HG02981 (cell line): ENCODE results near the gene TLN1.

Experiments
- ATAC-seq: cut with Tn5 transposase; IDR thresholded peaks from one replicate; pipeline ENCODE4 v1.9.1; 2021; ENCODE audit warnings: mild to moderate bottlenecking, moderate library complexity; ENCODE audit not compliant: unreplicated experiment

The TLN1 gene

DNA sequence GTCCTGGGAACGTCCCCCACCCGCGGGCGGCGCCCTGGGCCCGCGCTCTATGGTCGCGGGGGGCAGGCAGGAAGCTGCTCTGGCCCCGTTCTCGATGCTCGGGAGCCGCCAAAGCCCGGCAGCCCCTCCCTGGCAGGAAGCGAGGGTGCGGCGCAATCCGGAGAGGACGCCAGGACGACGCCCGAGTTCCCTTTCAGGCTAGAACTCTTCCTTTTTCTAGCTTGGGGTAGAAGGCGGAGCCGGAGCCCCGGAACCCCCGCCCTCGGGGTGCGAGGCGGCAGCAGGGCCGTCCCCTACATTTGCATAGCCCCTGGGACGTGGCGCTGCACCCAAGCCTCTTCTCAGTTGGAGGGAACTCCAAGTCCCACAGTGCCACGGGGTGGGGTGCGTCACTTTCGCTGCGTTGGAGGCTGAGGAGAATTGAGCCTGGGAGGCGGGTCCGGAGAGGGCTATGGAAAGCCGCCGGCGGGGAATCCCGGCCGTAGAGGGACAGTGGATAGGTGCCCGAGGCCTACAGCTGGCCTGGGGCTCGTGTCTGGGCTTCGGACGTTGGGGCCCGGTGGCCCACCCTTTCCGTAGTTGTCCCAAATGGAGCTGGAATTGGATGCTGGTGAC is at the start of gene TLN1, which contains the start of gene CREB3:
Gene TLN1 (minus strand): TSS at position 11 of the 615 bp plus-strand sequence. CDS start 6,501 bp downstream, outside the sequence.
Gene CREB3 (plus strand): TSS at position 482 of the 615 bp plus-strand sequence. CDS start 107 bp downstream, at position 589.
- peak; percentile 76 for ATAC-seq

GRCh38 chr9:35781066-35781465 is 49.1 kb upstream of the TLN1 start:
- no peak for ATAC-seq

GRCh38 chr9:35778496-35778895 is 46.5 kb upstream of the TLN1 start:
- no peak for ATAC-seq

DNA sequence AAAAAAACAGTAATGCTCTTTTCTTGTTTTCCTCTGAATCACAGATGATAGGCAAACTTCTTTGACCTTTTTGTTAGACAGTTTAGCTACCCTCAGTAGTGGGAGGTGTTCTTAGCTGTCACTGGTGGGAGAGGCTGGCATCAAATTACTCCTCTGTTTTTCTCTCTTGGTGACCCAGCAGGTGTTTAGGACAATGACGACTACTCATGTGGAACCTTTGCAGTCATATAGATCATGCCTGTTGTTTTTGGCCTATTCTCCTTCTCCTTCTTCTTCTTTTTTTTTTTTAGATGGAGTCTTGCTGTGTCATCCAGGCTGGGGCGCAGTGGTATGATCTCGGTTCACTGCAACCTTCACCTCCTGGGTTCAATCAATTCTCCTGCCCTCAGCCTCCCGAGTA is 44.0 kb upstream of the TLN1 start:
- peak; percentile 61 for ATAC-seq

DNA sequence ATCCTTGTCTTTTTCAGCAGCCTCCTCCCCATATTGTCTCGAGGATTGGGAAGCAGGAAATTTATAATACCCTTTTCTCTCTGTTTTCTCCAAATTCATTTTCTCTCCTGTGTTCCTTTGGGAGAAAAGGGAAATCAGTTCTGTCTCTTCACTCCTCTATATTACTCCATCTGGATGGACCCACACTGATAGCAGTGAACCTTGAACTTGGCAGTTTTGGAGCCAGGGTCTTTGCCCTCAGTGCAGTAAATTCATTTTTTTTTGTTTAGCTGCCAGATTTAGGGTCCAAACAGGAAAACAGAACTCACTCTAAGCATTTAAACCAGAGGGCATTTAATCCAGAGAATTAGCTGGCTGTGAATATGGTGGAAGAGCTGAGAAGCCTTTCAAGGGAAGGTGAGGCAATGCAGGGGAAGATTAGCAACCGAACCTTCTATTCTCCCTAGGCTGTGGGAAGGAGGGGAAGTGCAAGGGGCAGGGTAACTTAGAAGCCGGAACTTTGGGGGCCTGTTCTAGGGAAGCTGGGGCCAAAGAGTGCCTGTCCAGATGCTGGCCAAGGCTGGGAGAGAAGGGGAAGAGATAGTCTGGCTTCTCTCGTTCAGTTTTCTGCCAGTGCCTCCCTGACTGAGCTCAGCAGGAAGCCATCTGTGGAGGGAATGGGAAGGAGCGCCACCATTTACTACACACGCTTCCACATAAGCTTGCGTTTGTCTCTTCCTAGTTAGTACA is 43.1 kb upstream of the TLN1 start:
- no peak for ATAC-seq

GRCh38 chr9:35771943-35772342 is 39.9 kb upstream of the TLN1 start:
- ATAC-seq: no peak

DNA sequence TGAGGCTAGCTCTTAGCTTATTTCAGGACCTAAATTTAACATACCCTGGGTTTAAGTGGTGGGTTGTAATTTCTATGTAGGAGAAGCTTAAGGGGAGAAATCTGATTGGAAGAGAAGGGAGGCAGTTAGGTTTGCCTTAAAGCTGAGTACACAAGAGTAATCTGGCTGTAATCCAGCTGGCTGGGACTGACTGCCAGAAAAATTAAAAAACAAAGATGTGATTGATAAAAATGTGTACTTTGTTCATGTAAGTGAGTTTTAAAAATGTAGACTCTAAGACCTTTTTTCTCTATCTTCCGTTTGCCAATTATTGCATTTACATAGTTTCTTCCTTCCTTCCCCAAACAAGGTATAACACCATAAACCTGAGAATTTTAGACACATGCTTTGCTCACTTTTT is 39.5 kb upstream of the TLN1 start:
- no peak for ATAC-seq

DNA sequence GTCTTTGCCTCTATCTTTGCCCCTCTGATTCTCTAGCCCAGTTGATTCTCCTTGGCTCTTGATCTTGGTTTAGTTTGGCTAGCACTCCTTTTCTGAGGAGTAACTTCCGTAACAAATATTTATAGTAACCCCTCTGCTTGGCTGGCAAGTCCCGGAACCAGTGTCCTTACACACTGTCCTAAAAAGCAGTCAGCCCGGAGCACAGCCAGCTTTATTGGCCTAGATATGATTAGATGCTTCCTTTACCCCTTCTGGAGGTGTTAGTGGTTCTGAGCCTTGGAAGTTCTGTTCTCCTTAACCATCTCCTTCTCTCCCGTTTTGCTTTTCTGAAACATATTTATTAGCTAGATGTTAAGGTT is 39.1 kb upstream of the TLN1 start:
- ATAC-seq: no peak

DNA sequence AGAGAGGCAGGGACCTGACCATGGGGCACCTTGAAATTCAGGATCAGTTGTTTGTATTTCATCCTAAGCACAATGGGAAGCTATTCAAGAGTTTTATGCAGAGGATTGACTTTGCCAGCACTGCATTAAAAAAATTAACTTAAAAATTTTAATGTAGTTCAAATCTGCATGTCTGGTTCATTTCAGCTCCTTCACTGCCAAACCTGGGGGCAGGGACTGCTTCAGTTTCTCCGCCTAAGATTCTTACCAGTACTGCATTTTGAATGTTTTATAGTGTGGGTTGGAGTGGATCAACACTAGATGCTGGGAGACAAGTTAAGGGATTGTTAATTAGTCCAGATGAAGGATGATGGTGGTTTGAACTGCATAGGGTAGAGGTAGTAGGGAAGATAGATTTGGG is 37.8 kb upstream of the TLN1 start:
- ATAC-seq: no peak

DNA sequence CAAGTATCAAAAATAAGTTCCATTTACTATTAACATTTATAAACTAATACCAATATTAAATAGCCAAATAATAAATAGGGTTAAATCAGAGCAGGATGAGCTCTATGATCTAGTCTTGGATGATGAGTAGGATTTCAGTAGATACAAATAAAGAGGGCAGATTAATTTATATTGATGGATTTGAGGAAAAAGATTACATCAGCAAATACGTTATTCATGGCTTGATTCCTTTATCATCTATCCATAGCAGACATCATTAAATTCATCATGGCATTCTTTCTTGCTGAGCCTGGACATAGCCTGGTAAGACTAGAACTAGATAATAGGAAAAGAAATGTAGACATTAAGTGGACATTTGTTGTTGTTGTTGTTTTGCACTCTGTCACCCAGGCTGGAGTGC is 35.5 kb upstream of the TLN1 start:
- ATAC-seq: no peak

- no peak for ATAC-seq
Observed at GRCh38 chr9:35766997-35767396, 35.0 kb upstream of the TLN1 start.

DNA sequence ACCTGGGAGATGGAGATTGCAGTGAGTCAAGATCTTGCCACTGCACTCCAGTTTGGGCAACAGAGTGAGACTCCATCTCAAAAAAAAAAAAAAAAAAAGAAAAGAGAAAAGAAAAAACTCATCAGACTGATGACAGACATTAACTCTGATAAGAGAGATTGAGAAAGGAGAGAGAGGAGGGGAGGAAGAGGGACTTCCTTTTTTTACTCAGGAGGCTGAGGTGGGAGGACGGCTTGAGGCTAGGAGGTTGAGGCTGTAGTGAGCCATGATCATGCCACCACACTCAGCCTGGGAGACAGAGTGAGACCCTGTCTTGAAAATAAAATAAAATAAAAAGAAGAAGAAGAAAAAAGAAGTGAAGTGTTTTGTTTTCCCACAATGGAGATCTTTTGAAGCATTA is 31.8 kb upstream of the TLN1 start:
- no peak for ATAC-seq

GRCh38 chr9:35763181-35763580 is 31.2 kb upstream of the TLN1 start:
- ATAC-seq: no peak

DNA sequence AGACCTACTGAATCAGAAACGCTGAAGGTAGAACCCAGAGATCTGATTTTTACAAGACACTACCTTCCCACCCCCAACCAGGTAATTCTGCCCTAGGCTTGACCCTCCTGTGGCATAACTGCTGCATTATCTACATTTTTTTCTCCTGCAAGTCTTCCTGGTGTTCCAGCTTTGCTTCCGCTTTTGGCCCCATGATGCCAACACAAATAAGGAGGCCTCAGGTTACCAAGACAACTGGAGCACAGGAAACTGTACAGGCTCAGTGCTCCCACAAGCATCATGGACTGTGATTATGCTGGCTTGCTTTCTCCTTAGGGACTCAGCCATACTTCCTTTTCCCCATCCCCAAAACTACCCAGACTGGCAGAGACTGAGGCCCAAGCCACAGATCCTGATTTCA is 28.7 kb upstream of the TLN1 start:
- ATAC-seq: no peak

GRCh38 chr9:35759795-35760194 is 27.8 kb upstream of the TLN1 start:
- no peak for ATAC-seq

GRCh38 chr9:35758475-35759050 is 26.6 kb upstream of the TLN1 start:
- no peak for ATAC-seq

DNA sequence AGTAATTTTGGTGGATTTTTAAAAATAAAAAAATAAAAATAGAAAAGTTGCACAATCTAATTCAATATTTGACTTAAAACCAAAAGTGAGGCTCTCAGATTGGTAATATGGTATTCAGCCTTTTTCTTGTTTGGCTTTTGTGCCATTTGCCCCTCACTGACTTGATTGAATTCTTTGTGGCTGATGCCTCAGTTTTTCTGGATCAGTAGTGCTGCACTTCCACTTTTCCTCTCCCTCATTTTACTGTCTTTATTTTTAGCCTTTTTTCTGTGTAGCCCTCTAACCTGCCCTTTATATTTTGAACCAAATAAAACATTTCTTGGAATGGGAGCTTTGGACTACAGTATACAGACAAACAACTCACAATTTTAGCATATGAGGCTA is 25.9 kb upstream of the TLN1 start:
- no peak for ATAC-seq

DNA sequence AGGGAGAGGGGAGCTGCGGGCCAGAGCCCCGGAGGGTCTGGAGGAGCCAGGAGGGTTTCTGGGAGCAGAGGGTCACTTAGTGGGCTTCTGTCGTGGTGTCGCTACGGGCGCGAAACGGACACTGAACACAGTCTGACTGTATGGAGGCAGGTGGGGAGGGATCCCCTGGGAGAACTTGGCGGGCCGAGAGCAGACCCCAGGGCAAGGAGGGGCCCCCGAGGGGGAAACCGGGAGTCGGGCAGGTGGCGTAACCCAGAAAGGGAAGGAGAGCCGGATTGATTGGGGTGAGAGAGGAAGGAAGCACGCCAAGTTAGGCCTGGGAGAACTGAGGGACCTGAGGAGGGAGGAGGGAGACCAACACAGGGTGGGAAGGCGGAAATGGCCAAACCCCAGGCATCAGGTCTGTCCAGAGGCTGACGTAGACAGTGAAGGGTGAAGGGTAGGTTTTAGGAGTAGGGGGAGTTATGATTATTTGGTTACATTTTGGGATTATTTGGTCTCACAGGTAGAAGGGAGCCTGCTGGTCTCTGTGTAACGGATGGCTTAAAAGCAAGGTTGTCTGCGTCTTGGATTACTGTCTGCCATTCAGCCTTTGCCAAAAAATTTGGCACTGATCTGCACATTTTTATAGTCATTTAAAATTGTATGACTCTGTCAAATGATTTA is 25.4 kb upstream of the TLN1 start:
- peak; percentile 30 for ATAC-seq

- peak; percentile 50 for ATAC-seq
Observed at GRCh38 chr9:35756275-35757225, 24.6 kb upstream of the TLN1 start.

DNA sequence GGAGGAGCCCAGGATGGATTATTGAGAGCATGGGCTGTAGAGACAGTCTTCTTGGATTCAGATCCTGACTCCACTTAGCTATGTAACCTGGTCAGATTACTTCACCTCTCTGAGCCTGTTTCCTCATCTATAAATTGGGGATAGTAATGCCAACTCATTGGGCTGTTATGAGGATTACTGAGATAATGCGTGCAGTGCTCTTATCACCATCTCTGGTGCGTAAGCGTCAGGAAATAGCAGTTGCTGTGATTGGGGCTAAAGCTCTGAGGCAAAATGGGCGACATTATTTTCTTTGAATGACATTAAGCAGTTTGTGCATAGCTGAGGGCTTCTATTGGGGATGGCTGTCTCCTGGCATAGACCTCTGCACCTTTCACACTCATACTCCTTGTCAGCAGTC is 23.1 kb upstream of the TLN1 start:
- ATAC-seq: no peak

- ATAC-seq: no peak
Observed at GRCh38 chr9:35754264-35754663, 22.3 kb upstream of the TLN1 start, which contains the start of gene MSMP. MSMP (minus strand) TSS chr9:35754276; CDS start chr9:35754129, 147 bp downstream.
